Stomach (tissue), 9 donors: ENCODE data around the gene TRIM9. TPM values are rescaled to one million over a fixed set of nuclear protein-coding genes. Genes with fewer than 3 reads are reported as not detected.

ENCODE experiments used
- DNase-seq, 2 donors: peaks; one replicate each; pipeline versions ENCODE4 v3.0.0 to v3.0.0-alpha.2; 2013 to 2019
- H3K27ac ChIP-seq, 5 donors: fragments of 200-600 bp in 4 of 5; sonication (generic) in 4 of 5; one replicate each; pipeline ENCODE4 v1.5.1; 2013 to 2019; ENCODE audit warnings: mild to moderate bottlenecking in 1 of 5, moderate library complexity in 1 of 5
- H3K27me3 ChIP-seq, 3 donors: fragments of 200-600 bp; sonication (generic); one replicate each; pipeline ENCODE4 v1.5.1; 2017 to 2019; ENCODE audit warnings: mixed run types in 1 of 3
- H3K36me3 ChIP-seq, 4 donors: fragments of 200-600 bp; sonication (generic); 1 replicate in 3 of 4; 2 replicates in 1 of 4; pipeline ENCODE4 v1.5.1; 2016 to 2019
- H3K4me1 ChIP-seq, 4 donors: fragments of 200-600 bp; sonication (generic); one replicate each; pipeline ENCODE4 v1.5.1; 2016 to 2019
- H3K4me3 ChIP-seq, 4 donors: fragments of 200-600 bp; sonication (generic) in 3 of 4; one replicate each; pipeline ENCODE4 v1.5.1; 2016 to 2019; ENCODE audit warnings: mild to moderate bottlenecking in 1 of 4
- H3K9me3 ChIP-seq, 4 donors: fragments of 200-600 bp; sonication (generic); one replicate each; pipeline ENCODE4 v1.5.1; 2016 to 2019
- EP300 ChIP-seq: sonication (generic); formaldehyde crosslinking; IDR thresholded peaks from one replicate; pipeline ENCODE4 v1.6.1; 2017; ENCODE audit warnings: antibody characterized with exemption
- POLR2A ChIP-seq, 4 donors: fragments of 450-650 bp; IDR thresholded peaks; one replicate each; pipeline ENCODE4 v1.6.1; 2016; ENCODE audit warnings: antibody characterized with exemption in 4 of 4, control low read depth in 2 of 4, mild to moderate bottlenecking in 1 of 4, moderate library complexity in 1 of 4
- POLR2AphosphoS5 ChIP-seq, 3 donors: sonication (generic); formaldehyde crosslinking; IDR thresholded peaks; one replicate each; pipeline ENCODE4 v1.6.1; 2016; ENCODE audit warnings: antibody characterized with exemption in 3 of 3
- WGBS, 5 donors: extraction: QIAGEN DNeasy Blood & Tissue Kit in 3 of 5; methylation state at CpG; one replicate each; pipeline versions ENCODE4 v1.1.5 to v1.1.7; 2013 to 2018; 5-methylcytosine and 5-hydroxymethylcytosine counted together
- intact Hi-C: fragments of 100-400 bp; cut with DNase I; formaldehyde crosslinking; loops from one replicate; pipeline ENCODE4 v1.15.1; 2023; ENCODE audit warnings: low total_unique reads
- polyA plus RNA-seq, 3 donors: library from polyadenylated mRNA; stranded (reverse); fragments of 200-250 nt; gene quantifications; one replicate each; pipeline ENCODE4 v1.2.3, GENCODE V29; 2013
- total RNA-seq, 5 donors: library from RNA; depleted of rRNA; stranded (reverse); fragments of >200 nt; gene quantifications; one replicate each; pipeline versions ENCODE4 v1.1.0 to v1.2.3, GENCODE V29; 2014 to 2016
- TF ChIP-seq, protein P1 (sequence below), 7 experiments: fragments of 450-650 bp in 4 of 7; fragments of 200-600 bp in 3 of 7; sonication (generic) in 3 of 7; IDR thresholded peaks; one replicate each; pipeline ENCODE4 v1.5.1; 2016 to 2019; ENCODE audit warnings: antibody characterized with exemption in 7 of 7, control low read depth in 2 of 7, mild to moderate bottlenecking in 1 of 7
- donor health status: healthy with polysubstance abuse.
- donor health status: Bipolar disorder and iron deficiency.
- donor health status: healthy.

Gene TRIM9
- total and polyA plus RNA-seq, 8 donors = 0.45 to 15.1 (median 1.2) TPM

DNA sequence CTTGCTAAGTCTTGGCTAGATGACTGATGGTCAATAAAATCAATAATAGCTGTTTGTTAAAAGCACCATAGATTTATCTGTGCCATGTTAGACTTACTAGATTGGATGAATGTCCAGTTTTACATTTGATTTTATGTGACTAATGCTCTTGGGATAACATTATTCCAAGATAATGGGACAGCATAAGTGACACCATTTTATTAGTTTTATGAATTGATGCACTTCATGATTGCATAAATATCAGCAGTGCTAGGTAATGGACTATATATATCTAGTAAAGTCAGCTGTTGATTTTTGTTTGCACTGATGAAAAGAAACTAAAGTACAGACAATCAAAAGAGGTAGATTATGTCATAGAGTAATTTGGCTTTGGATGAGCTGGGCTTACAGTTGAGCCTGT, 10.4 kb downstream of the TRIM9 start:
- TF ChIP-seq, protein P1, sequence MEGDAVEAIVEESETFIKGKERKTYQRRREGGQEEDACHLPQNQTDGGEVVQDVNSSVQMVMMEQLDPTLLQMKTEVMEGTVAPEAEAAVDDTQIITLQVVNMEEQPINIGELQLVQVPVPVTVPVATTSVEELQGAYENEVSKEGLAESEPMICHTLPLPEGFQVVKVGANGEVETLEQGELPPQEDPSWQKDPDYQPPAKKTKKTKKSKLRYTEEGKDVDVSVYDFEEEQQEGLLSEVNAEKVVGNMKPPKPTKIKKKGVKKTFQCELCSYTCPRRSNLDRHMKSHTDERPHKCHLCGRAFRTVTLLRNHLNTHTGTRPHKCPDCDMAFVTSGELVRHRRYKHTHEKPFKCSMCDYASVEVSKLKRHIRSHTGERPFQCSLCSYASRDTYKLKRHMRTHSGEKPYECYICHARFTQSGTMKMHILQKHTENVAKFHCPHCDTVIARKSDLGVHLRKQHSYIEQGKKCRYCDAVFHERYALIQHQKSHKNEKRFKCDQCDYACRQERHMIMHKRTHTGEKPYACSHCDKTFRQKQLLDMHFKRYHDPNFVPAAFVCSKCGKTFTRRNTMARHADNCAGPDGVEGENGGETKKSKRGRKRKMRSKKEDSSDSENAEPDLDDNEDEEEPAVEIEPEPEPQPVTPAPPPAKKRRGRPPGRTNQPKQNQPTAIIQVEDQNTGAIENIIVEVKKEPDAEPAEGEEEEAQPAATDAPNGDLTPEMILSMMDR (IDR thresholded peaks at IDR 0.05) = no peak
- TF ChIP-seq POLR2A (IDR thresholded peaks at IDR 0.05) (no peak), EP300 (no peak), POLR2AphosphoS5 (IDR thresholded peaks at IDR 0.05) (no peak)
- DNase-seq = no peak
- Histone ChIP-seq H3K27ac (no peak overlapping the region), H3K36me3 (no peaks in the 10 kb centered on the region), H3K4me1 (peaks cover 0 to 2% (median 0%) of the 10 kb centered on the region in 4 donors), H3K9me3 (no peaks in the 10 kb centered on the region), H3K4me3 (no peak overlapping the region), H3K27me3 (no peaks in the 10 kb centered on the region)
- intact Hi-C loops = no loop called here

DNA sequence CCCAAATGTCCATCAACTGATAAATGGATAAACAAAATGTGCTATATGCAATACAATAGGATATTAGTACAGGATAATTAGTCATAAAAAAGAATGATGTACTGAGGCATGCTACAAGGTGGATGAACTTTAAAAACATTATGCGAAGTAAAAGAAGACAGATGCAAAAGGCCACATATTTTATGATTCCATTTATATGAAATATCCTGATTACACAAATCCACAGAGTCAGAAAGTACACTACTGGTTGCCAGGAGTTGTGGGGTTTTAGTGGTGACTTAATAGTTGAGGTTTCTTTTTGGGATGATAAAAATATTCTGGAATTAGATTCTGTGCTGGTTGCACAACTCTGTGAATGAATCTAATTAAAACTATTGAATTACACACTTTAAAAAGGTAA, 12.6 kb downstream of the TRIM9 start:
- Histone ChIP-seq H3K9me3 (no peaks in the 10 kb centered on the region), H3K4me1 (peaks cover 0 to 7% (median 0%) of the 10 kb centered on the region in 4 donors), H3K36me3 (no peaks in the 10 kb centered on the region), H3K4me3 (no peak overlapping the region), H3K27ac (no peak overlapping the region), H3K27me3 (no peaks in the 10 kb centered on the region)
- TF ChIP-seq, protein P1 (IDR thresholded peaks at IDR 0.05) = no peak
- no peak for TF ChIP-seq POLR2AphosphoS5 (IDR thresholded peaks at IDR 0.05)
- TF ChIP-seq POLR2A (IDR thresholded peaks at IDR 0.05) = no peak
- no peak for TF ChIP-seq EP300
- DNase-seq = no peak
- WGBS, 5 donors = 87 to 100% (median 97%) methylated on average over 1 of the region's 1 CpG
- intact Hi-C loops = no loop called here

DNA sequence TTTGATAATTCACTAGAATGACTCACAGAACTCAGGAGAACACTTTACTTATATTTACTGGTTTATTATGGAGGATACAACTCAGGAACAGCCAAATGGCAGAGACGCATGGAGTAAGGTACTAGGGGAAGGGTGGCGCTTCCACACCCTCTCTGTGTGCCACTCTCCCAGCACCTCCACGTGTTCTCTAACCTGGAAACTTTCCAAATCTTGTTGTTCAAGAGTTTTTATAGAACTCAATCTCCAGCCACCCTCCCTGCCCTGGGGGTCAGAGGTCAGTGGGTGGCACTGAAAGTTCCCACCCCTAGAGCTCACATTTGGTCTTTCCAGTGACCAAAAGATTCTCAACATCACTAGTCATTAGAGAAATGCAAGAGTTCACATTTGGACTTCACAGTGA, 13.2 kb downstream of the TRIM9 start:
- TF ChIP-seq EP300 (no peak), POLR2A (IDR thresholded peaks at IDR 0.05) (no peak)
- H3K36me3 ChIP-seq = no peaks in the 10 kb centered on the region
- H3K9me3 ChIP-seq = no peaks in the 10 kb centered on the region
- WGBS, 5 donors = 62 to 74% (median 70%) methylated on average over 3 of the region's 3 CpGs
- no peak for DNase-seq
- H3K4me3 ChIP-seq = no peak overlapping the region
- no peaks in the 10 kb centered on the region for H3K27me3 ChIP-seq
- H3K27ac ChIP-seq = no peak overlapping the region
- H3K4me1 ChIP-seq = peaks cover 0 to 7% (median 0%) of the 10 kb centered on the region in 4 donors
- intact Hi-C loops = no loop called here

DNA sequence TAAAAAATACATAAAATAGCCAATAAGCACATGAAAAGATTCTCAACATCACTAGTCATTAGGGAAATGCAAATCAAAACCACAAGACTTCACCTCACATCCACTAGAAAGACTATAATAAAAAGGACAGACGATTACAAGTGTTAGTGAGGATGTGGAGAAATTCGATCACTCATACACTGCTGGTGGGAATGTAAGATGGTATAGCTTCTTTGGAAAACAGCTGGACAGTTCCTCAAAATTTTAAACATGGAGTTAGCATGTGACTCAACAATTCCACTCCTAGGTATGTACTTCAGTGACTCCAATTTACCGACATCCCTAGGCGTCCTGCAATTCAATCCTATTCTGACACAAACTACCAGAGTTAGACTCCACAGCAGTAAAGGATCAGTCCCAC, 13.7 kb downstream of the TRIM9 start:
- TF ChIP-seq POLR2AphosphoS5 (IDR thresholded peaks at IDR 0.05) (no peak), EP300 (no peak), POLR2A (IDR thresholded peaks at IDR 0.05) (no peak)
- TF ChIP-seq, protein P1 (IDR thresholded peaks at IDR 0.05) = no peak
- Histone ChIP-seq H3K4me3 (no peak overlapping the region), H3K27ac (no peak overlapping the region), H3K4me1 (peaks cover 0 to 7% (median 0%) of the 10 kb centered on the region in 4 donors), H3K27me3 (no peaks in the 10 kb centered on the region), H3K9me3 (no peaks in the 10 kb centered on the region), H3K36me3 (no peaks in the 10 kb centered on the region)
- no peak for DNase-seq
- intact Hi-C loops = no loop called here
- 84 to 92% (median 92%) methylated on average over 4 of the region's 4 CpGs for WGBS, 5 donors

DNA sequence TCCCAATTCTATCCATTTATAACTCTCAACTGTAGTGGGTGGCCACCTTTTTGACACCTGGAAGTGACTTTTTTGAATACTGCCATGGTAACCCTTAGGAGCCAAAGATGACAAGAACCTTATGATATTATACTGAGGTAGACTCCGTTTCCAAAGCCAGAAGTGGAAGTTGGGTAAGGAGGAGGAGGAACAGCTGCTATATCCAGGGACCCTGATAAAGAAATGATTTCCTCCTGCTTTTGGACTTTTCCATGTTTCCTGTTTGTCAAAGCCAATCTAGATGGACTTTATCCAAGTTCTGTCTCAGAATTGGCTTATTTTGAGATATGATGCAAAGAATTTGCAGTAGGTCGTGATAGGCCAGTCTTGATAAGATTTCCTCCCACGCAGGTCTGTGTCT, 14.3 kb downstream of the TRIM9 start:
- no peaks in the 10 kb centered on the region for H3K36me3 ChIP-seq
- no peak for DNase-seq
- no peaks in the 10 kb centered on the region for H3K9me3 ChIP-seq
- H3K27ac ChIP-seq = no peak overlapping the region
- H3K4me1 ChIP-seq = peaks cover 0 to 7% (median 0%) of the 10 kb centered on the region in 4 donors
- 25 to 48% (median 43%) methylated on average over 3 of the region's 3 CpGs for WGBS, 5 donors
- intact Hi-C loops = no loop called here
- H3K4me3 ChIP-seq = no peak overlapping the region
- H3K27me3 ChIP-seq = no peaks in the 10 kb centered on the region
- no peak for TF ChIP-seq POLR2A (IDR thresholded peaks at IDR 0.05)
- TF ChIP-seq POLR2AphosphoS5 (IDR thresholded peaks at IDR 0.05) = no peak
- TF ChIP-seq EP300 = no peak
- TF ChIP-seq, protein P1 (IDR thresholded peaks at IDR 0.05) = no peak
